Measurements from ENCODE around the gene STX7.

- no peak for TF ChIP-seq CTCF (IDR thresholded peaks at IDR 0.05)
- no peak for TF ChIP-seq POLR2A (IDR thresholded peaks at IDR 0.05)
Measured at GRCh38 chr6:132496519-132497180, 16.3 kb downstream of the STX7 start.
